Adrenal gland (tissue), 12 donors: ENCODE data around the gene IMMP2L. TPM values are rescaled to one million over a fixed set of nuclear protein-coding genes. Genes with fewer than 3 reads are reported as not detected.
"Not testable (repeated sequence)": the region's sequence is repeated elsewhere in the genome, so short reads cannot be mapped to it uniquely, and the experiment has no call there.

Source experiments
- DNase-seq, 7 donors: peaks; one replicate each; pipeline ENCODE4 v3.0.0-alpha.2; 2019 to 2020
- H3K27ac ChIP-seq, 5 donors: fragments of 200-600 bp; sonication (generic) in 4 of 5; 1 replicate in 3 of 5; 2 replicates in 2 of 5; pipeline versions ENCODE4 v1.5.1 to v1.8.0; 2016 to 2020; ENCODE audit warnings: mild to moderate bottlenecking in 1 of 5
- H3K27me3 ChIP-seq: fragments of 200-600 bp; 2 replicates; pipeline ENCODE4 v1.8.0; 2021
- H3K36me3 ChIP-seq, 2 donors: fragments of 200-600 bp; replicated peaks in 1 of 2; 1 replicate in 1 of 2; 2 replicates in 1 of 2; pipeline versions ENCODE4 v1.5.1 to v1.8.0; 2018 to 2022
- H3K4me1 ChIP-seq, 2 donors: fragments of 200-600 bp; replicated peaks in 1 of 2; 1 replicate in 1 of 2; 2 replicates in 1 of 2; pipeline versions ENCODE4 v1.5.1 to v1.8.0; 2018 to 2021
- H3K4me3 ChIP-seq, 4 donors: fragments of 200-600 bp; sonication (generic) in 3 of 4; one replicate each; pipeline ENCODE4 v1.5.1; 2016 to 2018
- H3K9me3 ChIP-seq, 3 donors: fragments of 200-600 bp; sonication (generic) in 1 of 3; replicated peaks in 1 of 3; 1 replicate in 2 of 3; 2 replicates in 1 of 3; pipeline versions ENCODE4 v1.5.1 to v1.8.0; 2016 to 2021
- CTCF ChIP-seq, 6 experiments: fragments of 450-650 bp in 4 of 6; fragments of 200-600 bp in 2 of 6; sonication (generic) in 1 of 6; IDR thresholded peaks; 1 replicate in 5 of 6; 2 replicates in 1 of 6; pipeline versions ENCODE4 v1.5.1 to v1.8.0; 2016 to 2021; ENCODE audit warnings: antibody characterized with exemption in 6 of 6, mild to moderate bottlenecking in 2 of 6, moderate library complexity in 1 of 6
- POLR2A ChIP-seq, 2 donors: fragments of 450-650 bp; IDR thresholded peaks; one replicate each; pipeline ENCODE4 v1.6.1; 2017; ENCODE audit warnings: antibody characterized with exemption in 2 of 2, mild to moderate bottlenecking in 2 of 2, moderate library complexity in 1 of 2
- WGBS, 4 donors: extraction: QIAGEN DNeasy Blood & Tissue Kit in 2 of 4; methylation state at CpG; one replicate each; pipeline versions ENCODE4 v1.1.5 to v1.1.7; 2013 to 2017; 5-methylcytosine and 5-hydroxymethylcytosine counted together
- intact Hi-C, 2 donors: fragments of 100-400 bp; cut with DNase I; formaldehyde crosslinking; loops; one replicate each; pipeline versions ENCODE4 v1.14.1 to v1.15.0; 2022 to 2023
- polyA plus RNA-seq, 3 donors: library from polyadenylated mRNA; stranded (reverse); fragments of 200-250 nt in 2 of 3; fragments of 350-450 nt in 1 of 3; fragmentation: Illumina TruSeq in 1 of 3; extraction: RNeasy Lipid Tissue Mini Kit (QIAGEN cat#74804) in 1 of 3; gene quantifications; one replicate each; pipeline ENCODE4 v1.2.3, GENCODE V29; 2013 to 2014
- total RNA-seq, 9 donors: library from RNA; depleted of rRNA in 4 of 9; stranded (reverse); fragments of >200 nt in 4 of 9; fragments of 120-200 nt in 1 of 9; fragmentation: NEBNext Ultra II Directional in 1 of 9; extraction: Animal tissue kit (Norgen Biotek cat#: 25700) in 1 of 9; gene quantifications; one replicate each; pipeline versions ENCODE4 v1.1.0 to v1.2.4, GENCODE V29; 2013 to 2023
- donor health status: healthy with polysubstance abuse.
- donor health status: Bipolar disorder and iron deficiency.
- donor health status: DM: yes; HTN: yes; CAD: no.
- donor health status: DM: no; HTN: no; CAD: no.
- donor health status: DM: no; HTN: no; CAD: no.
- donor health status: DM: yes; HTN: yes; CAD: no.

IMMP2L gene
- total and polyA plus RNA-seq, 12 donors, result 13.4 to 34.1 (median 25.3) TPM

GRCh38 chr7:110669410-110669809, 892.9 kb downstream of the IMMP2L start:
- Histone ChIP-seq H3K27ac (no peak overlapping the region), H3K27me3 (no peaks in the 10 kb centered on the region), H3K36me3 (no peaks in the 10 kb centered on the region), H3K9me3 (no peaks in the 10 kb centered on the region), H3K4me1 (no peaks in the 10 kb centered on the region), H3K4me3 (no peak overlapping the region)
- 88 to 97% (median 95%) methylated on average over 5 of the region's 5 CpGs for WGBS, 4 donors
- no peak for TF ChIP-seq POLR2A (IDR thresholded peaks at IDR 0.05)
- no peak for TF ChIP-seq CTCF (IDR thresholded peaks at IDR 0.05)
- no peak for DNase-seq
- intact Hi-C loops, result no loop called here

GRCh38 chr7:110664803-110665202, 897.5 kb downstream of the IMMP2L start:
- no peak for DNase-seq
- no peaks in the 10 kb centered on the region for H3K4me1 ChIP-seq
- no peaks in the 10 kb centered on the region for H3K9me3 ChIP-seq
- TF ChIP-seq POLR2A (IDR thresholded peaks at IDR 0.05), result no peak
- TF ChIP-seq CTCF (IDR thresholded peaks at IDR 0.05), result no peak
- no peaks in the 10 kb centered on the region for H3K36me3 ChIP-seq
- H3K27me3 ChIP-seq, result no peaks in the 10 kb centered on the region
- no peak overlapping the region for H3K27ac ChIP-seq
- WGBS, 4 donors, result 80 to 88% (median 82%) methylated on average over 4 of the region's 4 CpGs
- intact Hi-C loops, result no loop called here
- H3K4me3 ChIP-seq, result no peak overlapping the region

- H3K9me3 ChIP-seq, result not testable (repeated sequence)
- WGBS, 4 donors, result 82 to 89% (median 88%) methylated on average over 7 of the region's 7 CpGs
Observed at GRCh38 chr7:110660637-110661036, 901.7 kb downstream of the IMMP2L start.

GRCh38 chr7:110650328-110650727, 912.0 kb downstream of the IMMP2L start:
- no peak for DNase-seq
- H3K27me3 ChIP-seq, result no peaks in the 10 kb centered on the region
- H3K4me1 ChIP-seq, result no peaks in the 10 kb centered on the region
- H3K9me3 ChIP-seq, result no peaks in the 10 kb centered on the region
- WGBS, 4 donors, result 76 to 80% (median 79%) methylated on average over 3 of the region's 3 CpGs
- H3K4me3 ChIP-seq, result no peak overlapping the region
- no peak overlapping the region for H3K27ac ChIP-seq
- H3K36me3 ChIP-seq, result no peaks in the 10 kb centered on the region
- TF ChIP-seq POLR2A (IDR thresholded peaks at IDR 0.05) (no peak), CTCF (IDR thresholded peaks at IDR 0.05) (no peak)
- intact Hi-C loops, result no loop called here

More at GRCh38 chr7:110660637-110661036, 901.7 kb downstream of the IMMP2L start:
- H3K36me3 ChIP-seq, intact Hi-C loops, H3K27ac ChIP-seq, DNase-seq, H3K4me1 ChIP-seq, H3K27me3 ChIP-seq, H3K4me3 ChIP-seq: not testable (repeated sequence)

GRCh38 chr7:110647266-110647665, 915.0 kb downstream of the IMMP2L start:
- no peaks in the 10 kb centered on the region for H3K27me3 ChIP-seq
- H3K4me3 ChIP-seq, result no peak overlapping the region
- no peak overlapping the region for H3K27ac ChIP-seq
- intact Hi-C loops, result no loop called here
- TF ChIP-seq POLR2A (IDR thresholded peaks at IDR 0.05) (no peak), CTCF (IDR thresholded peaks at IDR 0.05) (no peak)
- no peak for DNase-seq
- no peaks in the 10 kb centered on the region for H3K9me3 ChIP-seq
- 89 to 92% (median 91%) methylated on average over 4 of the region's 4 CpGs for WGBS, 4 donors
- no peaks in the 10 kb centered on the region for H3K4me1 ChIP-seq
- no peaks in the 10 kb centered on the region for H3K36me3 ChIP-seq
